GM19239 (cell line): ENCODE data around the gene CBFB.
"Not testable (repeated sequence)": the region's sequence is repeated elsewhere in the genome, so short reads cannot be mapped to it uniquely, and the experiment has no call there.

Experiments
- DNase-seq: peaks from one replicate; pipeline ENCODE4 v3.0.0; 2011; ENCODE audit warnings: low spot score; ENCODE audit not compliant: insufficient read length
- FAIRE-seq: peaks from 2 replicates; lab custom pipeline; 2011; peaks lifted over from hg19 to GRCh38; lab: Jason Lieb, UNC

Gene CBFB

GRCh38 chr16:67116388-67117311, 87.7 kb downstream of the CBFB start:
- DNase-seq: no peak
- no peak for FAIRE-seq

GRCh38 chr16:67117716-67118115, 88.8 kb downstream of the CBFB start:
- FAIRE-seq (no peak), DNase-seq (no peak)

- FAIRE-seq (no peak), DNase-seq (no peak)
Observed at GRCh38 chr16:67120025-67120424, 91.1 kb downstream of the CBFB start.

- FAIRE-seq, DNase-seq: not testable (repeated sequence)
Observed at GRCh38 chr16:67122799-67123198, 93.8 kb downstream of the CBFB start.

- DNase-seq (no peak), FAIRE-seq (no peak)
Observed at GRCh38 chr16:67128417-67128816, 99.5 kb downstream of the CBFB start.

GRCh38 chr16:67128887-67129286, 99.9 kb downstream of the CBFB start:
- FAIRE-seq: no peak
- DNase-seq: no peak

GRCh38 chr16:67129422-67129821, 100.5 kb downstream of the CBFB start:
- DNase-seq (no peak), FAIRE-seq (no peak)

GRCh38 chr16:67137605-67138004, 108.7 kb downstream of the CBFB start:
- FAIRE-seq: no peak

GRCh38 chr16:67141391-67141790, 112.4 kb downstream of the CBFB start:
- DNase-seq: no peak
- FAIRE-seq: no peak

More at GRCh38 chr16:67137605-67138004, 108.7 kb downstream of the CBFB start:
- DNase-seq: no peak

GRCh38 chr16:67142342-67142741, 113.4 kb downstream of the CBFB start:
- DNase-seq: no peak
- no peak for FAIRE-seq

- DNase-seq: no peak
- no peak for FAIRE-seq
Observed at GRCh38 chr16:67144943-67145342, 116.0 kb downstream of the CBFB start.

- FAIRE-seq (no peak), DNase-seq (no peak)
Observed at GRCh38 chr16:67145746-67146145, 116.8 kb downstream of the CBFB start.

GRCh38 chr16:67146523-67147357, 117.8 kb downstream of the CBFB start:
- FAIRE-seq (no peak), DNase-seq (no peak)

- FAIRE-seq: no peak
- DNase-seq: no peak
Observed at GRCh38 chr16:67147437-67148140, 118.6 kb downstream of the CBFB start.

GRCh38 chr16:67148221-67148620, 119.3 kb downstream of the CBFB start:
- DNase-seq: no peak
- no peak for FAIRE-seq

GRCh38 chr16:67148656-67149275, 119.8 kb downstream of the CBFB start:
- FAIRE-seq: no peak
- DNase-seq: no peak

GRCh38 chr16:67149276-67150046, 120.5 kb downstream of the CBFB start:
- DNase-seq (no peak), FAIRE-seq (no peak)

GRCh38 chr16:67150047-67150832, 121.3 kb downstream of the CBFB start:
- FAIRE-seq (no peak), DNase-seq (peak; percentile 72)
